GM12874 (cell line): ENCODE measurements around the gene CMIP.

Experiments used
- TF ChIP-seq, protein P1 (sequence below): IDR thresholded peaks from 2 replicates; pipeline ENCODE4 v1.5.1; 2011; ENCODE audit warnings: low read depth, mild to moderate bottlenecking, control low read depth, low read length, moderate library complexity; ENCODE audit not compliant: insufficient read depth

CMIP gene

DNA sequence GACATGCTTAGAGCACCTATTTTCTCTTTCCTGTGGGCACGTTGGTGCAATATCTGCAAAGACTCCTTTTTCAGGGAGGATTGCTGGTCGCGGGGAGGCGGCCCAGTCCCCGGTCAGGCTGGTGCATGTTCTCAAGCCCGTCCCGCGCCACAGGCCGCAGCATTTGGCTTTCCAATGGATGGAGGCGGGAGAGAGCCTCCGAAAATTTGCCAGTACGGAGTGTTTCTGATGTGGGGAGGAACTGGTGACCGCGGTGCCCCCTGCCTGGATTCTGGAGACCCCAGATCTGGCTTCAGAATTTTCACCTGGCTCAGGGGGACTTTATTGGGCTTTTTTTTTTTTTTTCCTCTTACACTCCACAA, 2.3 kb downstream of the CMIP start:
- TF ChIP-seq, protein P1, sequence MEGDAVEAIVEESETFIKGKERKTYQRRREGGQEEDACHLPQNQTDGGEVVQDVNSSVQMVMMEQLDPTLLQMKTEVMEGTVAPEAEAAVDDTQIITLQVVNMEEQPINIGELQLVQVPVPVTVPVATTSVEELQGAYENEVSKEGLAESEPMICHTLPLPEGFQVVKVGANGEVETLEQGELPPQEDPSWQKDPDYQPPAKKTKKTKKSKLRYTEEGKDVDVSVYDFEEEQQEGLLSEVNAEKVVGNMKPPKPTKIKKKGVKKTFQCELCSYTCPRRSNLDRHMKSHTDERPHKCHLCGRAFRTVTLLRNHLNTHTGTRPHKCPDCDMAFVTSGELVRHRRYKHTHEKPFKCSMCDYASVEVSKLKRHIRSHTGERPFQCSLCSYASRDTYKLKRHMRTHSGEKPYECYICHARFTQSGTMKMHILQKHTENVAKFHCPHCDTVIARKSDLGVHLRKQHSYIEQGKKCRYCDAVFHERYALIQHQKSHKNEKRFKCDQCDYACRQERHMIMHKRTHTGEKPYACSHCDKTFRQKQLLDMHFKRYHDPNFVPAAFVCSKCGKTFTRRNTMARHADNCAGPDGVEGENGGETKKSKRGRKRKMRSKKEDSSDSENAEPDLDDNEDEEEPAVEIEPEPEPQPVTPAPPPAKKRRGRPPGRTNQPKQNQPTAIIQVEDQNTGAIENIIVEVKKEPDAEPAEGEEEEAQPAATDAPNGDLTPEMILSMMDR, result no peak

DNA sequence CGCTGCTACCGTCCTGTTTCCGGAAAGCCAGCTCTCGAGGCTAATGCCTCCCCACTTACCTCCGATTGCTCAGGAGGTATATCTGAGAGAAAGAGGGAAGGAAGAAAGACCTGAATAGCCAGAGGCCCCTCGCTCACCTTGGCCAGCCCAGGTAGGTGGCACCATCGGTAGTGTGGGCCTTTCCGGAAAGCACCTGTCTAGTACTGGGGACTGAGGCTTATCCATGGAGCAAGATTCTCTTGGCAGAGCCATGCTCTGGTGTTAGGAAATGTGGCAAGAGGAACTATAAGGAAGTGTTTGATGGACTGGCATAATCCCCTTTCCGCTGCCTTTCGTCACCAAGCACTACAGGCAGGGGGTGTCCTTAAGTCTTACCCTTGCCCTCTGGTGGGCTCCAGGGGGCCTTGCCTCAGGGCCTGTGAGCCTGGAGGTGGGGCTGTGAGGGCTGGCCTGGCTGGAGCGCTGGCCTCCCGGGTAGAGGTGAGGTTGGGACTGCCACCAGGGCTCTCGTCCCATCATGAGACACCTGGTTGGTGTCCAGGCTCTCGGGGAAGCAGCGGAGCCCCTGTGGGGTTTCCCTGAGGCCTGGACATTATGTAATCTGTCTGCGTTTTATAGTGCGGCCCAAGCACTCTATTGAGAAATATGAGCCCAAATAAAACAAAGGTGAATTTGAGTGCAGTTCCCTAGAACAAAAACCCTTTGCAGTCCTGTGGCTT, 2.9 kb downstream of the CMIP start:
- TF ChIP-seq, protein P1, result no peak

DNA sequence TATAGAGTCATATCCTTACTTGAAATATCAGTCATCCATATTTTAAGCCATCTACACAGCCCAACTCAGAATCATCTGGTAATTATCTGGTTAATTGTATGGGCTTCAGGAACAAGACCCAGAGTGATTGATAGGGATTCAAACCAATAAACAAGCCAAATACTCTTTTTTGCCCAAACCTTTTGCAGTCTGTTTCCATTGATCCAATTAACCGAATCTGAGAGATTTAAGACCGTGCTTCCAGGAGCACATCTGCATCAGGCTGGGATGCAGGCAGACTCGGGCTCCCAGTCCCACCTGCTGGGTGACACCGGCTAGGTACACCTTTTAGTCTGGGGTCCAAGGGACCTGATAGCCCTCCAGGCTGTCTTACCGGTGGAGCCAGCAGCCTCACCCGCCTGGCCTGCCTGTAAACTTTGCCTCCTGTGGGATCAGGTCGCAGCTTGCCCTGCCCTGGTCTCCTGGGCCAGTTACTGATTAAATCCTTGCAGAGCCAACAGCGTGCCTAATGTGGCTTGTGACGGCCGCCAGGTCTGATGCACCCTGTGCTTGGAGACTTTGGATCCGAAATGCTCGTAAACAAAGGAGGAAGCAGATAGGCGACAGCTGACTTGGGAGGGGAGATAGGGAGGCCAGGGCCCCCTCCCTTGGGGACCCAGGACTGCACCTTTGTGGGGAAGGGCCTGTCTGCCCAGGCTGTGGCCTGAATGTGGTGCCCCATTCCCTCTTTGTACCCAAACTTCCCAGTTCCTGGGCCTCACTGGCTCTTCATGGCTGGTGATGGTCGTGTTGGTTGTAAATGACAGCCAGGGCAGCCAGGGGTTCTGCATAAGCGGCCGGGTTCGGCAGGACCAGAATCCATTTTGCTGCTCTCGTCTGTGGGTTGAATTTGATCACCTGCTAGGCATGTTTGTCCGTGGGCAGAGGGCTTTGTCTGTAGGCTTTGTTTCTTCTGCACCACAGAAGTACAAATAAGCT, 3.8 kb downstream of the CMIP start:
- TF ChIP-seq, protein P1, result no peak

DNA sequence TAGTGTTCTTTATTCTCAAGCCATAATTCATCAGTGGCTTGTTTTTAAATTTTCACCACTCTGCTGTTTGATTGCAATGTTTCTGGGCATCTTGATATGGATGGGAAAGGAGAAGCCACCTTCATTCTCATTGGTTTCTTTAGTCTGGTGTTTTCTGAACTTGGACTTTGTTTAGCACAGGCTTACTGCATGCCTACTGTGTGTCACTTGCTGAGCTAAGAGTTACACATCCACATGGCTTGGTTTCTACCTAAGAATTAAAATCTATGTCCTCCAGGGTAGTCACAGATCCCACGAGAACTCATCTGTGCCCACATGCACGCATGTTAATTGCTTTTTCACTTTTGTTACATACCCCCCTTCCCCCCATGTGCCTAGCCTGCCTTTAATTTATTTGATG, 4.6 kb downstream of the CMIP start:
- TF ChIP-seq, protein P1, result no peak

DNA sequence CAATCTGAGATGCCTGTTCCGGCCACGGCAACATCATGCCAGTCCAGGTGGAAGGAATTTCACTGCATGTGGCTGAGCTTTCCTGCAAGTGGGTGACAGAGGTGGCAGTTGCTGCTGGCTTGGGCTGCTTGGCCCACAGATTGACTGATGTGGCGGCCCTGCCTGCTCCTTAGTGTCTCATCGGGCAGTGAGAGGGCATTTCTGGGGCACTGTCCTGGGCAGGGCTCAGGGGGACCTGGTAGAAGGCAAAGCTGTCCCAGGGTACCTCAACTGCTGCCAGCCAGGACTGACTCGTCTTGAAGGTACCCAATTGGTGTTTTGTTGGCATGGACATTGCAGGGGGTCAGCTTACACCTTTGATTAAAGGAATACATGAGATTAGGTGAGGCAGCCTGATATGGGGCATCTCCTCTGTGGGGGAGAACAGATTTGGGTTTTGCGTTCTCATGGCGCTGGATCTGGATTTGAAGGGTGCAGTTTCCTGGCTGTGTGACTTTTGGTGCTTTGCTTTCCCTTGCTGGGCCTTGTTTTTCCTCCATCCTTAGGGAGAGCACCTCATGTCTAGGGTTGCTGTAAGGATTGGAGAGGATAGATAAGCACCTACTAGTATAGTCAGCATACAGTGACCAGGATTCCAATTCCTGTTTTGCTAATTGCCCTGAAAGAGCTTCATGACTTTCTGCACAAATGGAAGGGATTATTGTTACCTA, 5.4 kb downstream of the CMIP start:
- TF ChIP-seq, protein P1, result no peak

DNA sequence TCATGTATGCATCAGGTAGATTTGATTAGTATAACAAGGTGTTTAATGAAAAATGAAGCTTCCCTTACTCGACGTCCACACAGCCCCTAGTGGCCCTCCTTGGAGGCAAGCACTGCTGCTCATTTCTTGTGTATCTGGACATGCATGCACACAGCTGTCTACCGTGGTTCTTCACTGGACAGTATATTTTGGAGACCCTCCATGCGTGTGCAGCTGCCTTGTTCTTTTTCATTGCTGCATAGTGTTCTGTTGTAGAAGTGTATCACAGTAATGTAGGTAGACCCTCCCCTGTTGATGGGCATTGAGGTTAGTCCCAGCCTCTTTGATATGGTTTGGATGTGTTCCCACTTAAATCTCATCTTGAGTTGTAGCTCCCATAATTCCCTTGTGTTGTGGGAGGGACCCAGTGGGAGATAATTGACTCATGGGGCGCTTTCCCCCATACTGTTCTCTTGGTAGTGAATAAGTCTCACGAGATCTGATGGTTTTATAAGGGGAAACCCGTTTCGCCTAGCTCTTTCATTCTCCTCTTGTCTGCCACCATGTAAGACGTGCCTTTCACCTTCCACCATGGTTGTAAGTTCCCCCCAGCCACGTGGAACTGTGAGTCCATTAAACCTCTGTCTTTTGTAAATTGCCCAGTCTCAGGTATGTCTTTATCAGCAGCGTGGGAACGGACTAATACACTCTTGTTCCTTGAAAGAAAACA, 6.3 kb downstream of the CMIP start:
- TF ChIP-seq, protein P1, result no peak
